DMS 273 treated with DMSO at 0.1 percent for 48 hours (cell line): ENCODE data around the gene IFNA1.
A peak's percentile ranks its signal among the peaks of the same experiment; 100 is the strongest.
"Not testable (repeated sequence)": the region's sequence is repeated elsewhere in the genome, so short reads cannot be mapped to it uniquely, and the experiment has no call there.

Experiments
- DNase-seq: peaks from one replicate; lab custom pipeline; 2025; lab: John Stamatoyannopoulos, UW

The IFNA1 gene

GRCh38 chr9:21440139-21440538, at the start of gene IFNA1:
Gene IFNA1, plus strand, starts transcription at chr9:21440439. Its CDS starts 69 bp downstream, at chr9:21440508.
- DNase-seq: no peak

- DNase-seq: peak; percentile 1
These were observed 48.0 kb upstream of the IFNA1 start for GRCh38 chr9:21392270-21392669.

DNA sequence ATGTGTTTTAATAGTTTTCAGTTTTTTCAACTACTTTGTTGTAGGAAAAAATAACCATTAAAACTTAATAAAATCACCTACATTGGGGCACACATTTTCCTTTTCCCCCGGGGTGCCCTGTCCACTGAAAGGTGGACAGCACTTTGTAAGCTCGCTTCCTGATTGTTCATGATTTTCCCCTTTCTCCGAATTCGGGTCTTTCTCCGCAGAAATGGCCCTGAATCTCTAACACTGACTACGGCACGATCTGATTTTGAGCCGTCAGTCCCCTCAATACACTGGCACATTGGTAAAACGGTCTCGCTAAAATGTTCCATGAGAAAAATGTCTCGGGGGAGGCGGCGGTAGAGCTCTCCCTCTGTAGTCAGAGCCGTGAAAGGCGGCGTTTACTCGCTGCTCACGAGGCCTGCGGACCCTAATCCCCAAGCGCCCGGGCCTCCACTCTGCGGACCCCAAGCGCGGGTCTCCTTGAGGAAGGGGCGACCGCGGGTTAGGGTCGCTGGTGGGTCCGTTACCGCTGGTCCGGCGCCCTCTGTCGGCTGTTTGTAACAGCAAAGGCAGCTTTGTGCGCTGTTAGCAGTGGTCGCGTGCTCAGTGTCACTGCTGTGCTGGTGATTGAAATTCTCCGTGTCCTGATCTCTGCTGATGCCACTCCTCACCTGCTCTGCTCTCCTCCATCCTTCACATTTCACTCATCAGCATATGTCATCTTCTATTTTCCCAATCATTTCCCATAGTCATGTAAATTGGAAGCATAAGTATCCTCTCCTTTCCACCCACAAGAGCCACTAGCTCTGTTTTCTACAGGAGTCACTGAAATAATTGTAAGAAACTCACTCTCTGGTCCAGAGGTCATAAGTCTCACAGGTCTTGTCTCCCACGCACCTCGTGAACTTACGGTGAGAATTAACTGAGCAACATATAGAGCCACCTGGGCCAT, 44.2 kb upstream of the IFNA1 start:
- DNase-seq: no peak

GRCh38 chr9:21398955-21399489, 41.2 kb upstream of the IFNA1 start:
- no peak for DNase-seq

DNA sequence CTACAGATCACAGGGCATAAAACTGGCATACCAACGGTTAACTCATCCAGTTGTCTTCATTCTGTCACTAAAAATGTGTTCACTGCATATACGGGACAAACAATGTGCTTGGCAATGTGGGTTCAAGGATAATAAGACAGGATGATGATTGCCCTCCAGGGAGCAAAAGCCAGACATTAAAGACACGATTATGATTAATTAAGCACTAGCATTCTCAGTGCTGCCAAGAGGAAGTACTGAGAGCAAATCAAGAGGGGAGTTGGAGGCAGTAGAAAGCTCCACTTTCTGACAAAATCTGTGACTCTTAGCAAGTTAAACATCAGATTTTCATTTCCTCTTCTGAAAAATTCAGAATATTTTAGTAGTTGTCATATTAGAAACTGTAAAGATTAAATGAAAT, 40.3 kb upstream of the IFNA1 start:
- no peak for DNase-seq

GRCh38 chr9:21402386-21403251, 37.6 kb upstream of the IFNA1 start:
- DNase-seq: no peak

GRCh38 chr9:21404146-21404545, 36.1 kb upstream of the IFNA1 start:
- DNase-seq: no peak

- no peak for DNase-seq
These were observed 31.4 kb upstream of the IFNA1 start, which contains the start of gene IFNA8 for GRCh38 chr9:21408817-21409216. Gene IFNA8, plus strand, starts transcription at chr9:21409117. Its CDS starts 60 bp downstream, at chr9:21409177.

DNA sequence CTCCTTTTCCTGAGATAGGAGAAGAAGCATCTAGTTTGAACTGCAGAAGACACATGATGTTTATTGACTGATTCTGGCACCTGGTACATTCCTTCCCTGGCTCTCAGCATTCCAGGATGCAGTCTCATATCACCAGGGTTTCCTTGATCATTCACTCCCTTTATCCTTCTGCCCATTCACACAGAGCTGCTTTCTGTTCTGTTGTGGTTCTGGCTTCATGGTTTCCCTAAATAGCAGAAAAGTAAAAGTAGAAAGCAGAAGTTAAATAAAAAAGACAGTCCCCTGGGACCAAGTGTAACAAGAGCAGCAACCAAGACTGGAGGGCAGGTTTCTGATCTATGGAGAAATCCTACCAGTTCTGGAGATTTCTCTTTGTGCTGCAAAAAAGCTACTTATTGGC, 28.1 kb upstream of the IFNA1 start:
- no peak for DNase-seq

- no peak for DNase-seq
These were observed 27.1 kb upstream of the IFNA1 start for GRCh38 chr9:21413151-21413550.

GRCh38 chr9:21413624-21414023, 26.6 kb upstream of the IFNA1 start:
- DNase-seq: no peak

- DNase-seq: no peak
These were observed 25.9 kb upstream of the IFNA1 start for GRCh38 chr9:21414220-21414940.

- peak; percentile 69 for DNase-seq
These were observed 24.6 kb upstream of the IFNA1 start for GRCh38 chr9:21415493-21416267.

- no peak for DNase-seq
These were observed 12.0 kb upstream of the IFNA1 start for GRCh38 chr9:21428235-21428634.

GRCh38 chr9:21429191-21429590, 11.0 kb upstream of the IFNA1 start:
- no peak for DNase-seq

DNA sequence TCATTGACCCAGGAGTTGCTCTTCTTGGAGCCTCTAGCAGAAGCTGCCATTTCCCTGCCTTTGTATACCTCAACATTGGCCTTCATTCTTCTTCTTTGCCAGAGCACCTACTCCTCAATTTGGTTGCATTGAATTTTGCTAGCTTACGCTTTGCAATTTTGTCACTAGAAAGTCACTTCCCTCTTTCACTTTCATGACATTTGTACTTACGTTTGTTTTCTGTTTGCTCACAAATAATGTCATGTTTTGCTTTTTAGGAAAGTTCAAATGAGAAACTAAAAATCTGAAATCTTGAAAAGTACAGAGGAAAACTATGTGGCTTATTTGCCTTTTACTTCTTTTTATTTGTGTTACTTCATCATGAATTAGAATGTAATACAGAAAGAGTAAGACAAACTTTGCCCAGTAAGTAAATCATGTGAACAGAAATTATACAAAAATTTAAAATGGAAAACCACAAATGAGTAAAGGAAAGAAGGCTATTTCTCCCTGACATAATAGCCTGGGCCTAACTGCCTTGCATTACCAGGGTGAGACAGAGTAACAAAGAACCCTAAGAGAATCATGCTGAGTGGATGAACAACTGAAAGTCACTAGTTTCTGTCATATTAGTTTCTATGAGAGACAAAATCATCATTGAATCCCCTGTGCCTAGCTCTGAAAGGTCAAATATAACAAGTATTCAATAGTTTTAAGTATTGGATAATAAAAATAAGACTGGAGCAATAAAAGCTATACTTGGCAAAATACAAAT, 7.4 kb upstream of the IFNA1 start:
- DNase-seq: no peak

DNA sequence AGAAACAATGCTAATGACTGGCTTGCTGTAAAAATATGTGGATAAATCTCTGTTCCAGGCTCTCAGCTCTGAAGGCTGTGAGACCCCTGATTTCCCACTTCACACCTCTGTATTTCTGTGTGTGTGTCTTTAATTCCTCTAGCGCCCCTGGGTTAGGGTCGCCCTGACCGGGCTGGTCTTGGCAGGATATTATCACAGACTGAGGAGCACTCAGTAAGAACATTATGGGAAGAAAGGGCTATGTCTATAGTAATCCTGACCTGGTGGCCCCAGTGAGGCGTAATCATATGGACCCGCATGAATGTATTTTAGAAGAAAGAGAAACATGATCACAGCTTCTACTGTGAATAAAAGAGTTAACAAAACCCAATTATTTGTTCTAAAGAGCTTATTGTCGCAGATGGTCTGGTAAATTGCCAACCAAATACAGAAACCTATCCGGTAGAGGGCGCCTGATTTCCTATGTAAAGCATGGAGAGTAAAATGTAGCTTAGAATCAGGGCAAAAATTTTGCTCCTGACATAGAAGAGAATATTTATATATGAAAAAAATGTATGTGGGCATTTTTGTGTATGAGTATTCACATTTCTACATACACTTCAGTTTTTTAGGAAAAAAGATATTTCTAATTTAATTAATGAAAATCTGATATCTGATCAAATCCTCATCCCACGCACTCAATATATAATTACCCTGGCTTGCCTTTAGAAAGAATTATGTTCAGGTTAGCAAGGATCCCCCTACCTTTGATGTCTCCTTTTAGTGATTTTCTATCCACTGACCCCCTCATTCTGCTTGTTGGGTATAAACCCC, 5.8 kb upstream of the IFNA1 start:
- peak; percentile 3 for DNase-seq

DNA sequence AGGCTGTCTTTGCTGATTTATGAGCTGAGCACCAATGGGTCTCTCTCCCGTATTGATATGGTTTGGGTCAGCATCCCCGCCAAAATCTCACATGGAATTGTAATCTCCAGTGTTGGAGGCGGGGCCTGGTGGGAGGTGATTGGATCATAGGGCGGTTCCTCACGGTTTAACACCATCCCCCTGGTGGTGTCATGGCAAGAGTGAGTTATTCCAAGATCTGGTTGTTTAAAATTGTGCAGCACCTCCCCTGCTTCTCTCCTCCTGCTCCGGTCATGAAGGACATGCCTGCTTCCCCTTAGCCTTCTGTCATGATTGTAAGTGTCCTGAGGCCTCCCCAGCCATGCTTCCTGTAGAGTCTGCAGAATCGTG, 5.2 kb upstream of the IFNA1 start:
- not testable (repeated sequence) for DNase-seq

DNA sequence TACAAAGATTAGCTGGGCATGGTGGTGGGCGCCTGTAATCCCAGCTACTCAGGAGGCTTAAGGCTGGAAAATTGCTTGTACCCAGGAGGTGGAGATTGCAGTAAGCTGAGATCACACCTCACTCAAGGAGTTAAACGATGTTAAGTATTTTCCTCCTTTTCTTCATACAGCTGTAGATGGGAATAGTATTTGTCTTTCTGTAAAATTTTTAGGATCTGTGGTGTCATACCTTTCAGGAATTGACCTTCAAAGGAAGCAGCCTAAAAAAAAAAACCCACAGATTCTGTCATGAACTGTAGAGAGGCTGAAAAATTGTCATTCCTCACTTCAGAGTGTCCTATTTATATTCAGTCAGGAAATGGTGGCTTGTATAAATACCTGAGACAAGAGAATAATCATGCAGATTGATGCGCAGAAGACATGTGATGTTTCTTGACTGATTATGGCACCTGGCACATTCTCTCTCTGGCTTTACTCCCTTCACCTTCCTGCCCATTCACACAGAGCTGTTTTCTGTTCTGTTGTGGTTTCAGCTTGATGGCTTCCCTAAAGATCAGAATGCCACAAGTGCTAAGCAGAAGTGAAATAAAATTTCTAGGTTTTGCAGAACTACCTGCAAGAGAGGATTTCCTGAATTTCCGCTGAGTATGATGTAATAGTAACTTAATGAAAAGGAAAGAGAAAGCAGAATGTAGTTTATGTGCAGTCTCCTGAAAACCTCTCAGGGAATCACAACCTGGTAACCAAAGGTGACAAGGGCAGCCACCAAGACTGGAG, 3.8 kb downstream of the IFNA1 start:
- DNase-seq: no peak
